ENCODE data around the gene MORN5.
A peak's percentile ranks its signal among the peaks of the same experiment; 100 is the strongest.

MORN5 gene

GRCh38 chr9:122125509-122126330 lies 34.0 kb upstream of the MORN5 start:
- no peak for DNase-seq

GRCh38 chr9:122126331-122127261 lies 33.1 kb upstream of the MORN5 start:
- DNase-seq = no peak

GRCh38 chr9:122127396-122127798 lies 32.3 kb upstream of the MORN5 start:
- DNase-seq = no peak

- DNase-seq = peak in 1 of 4 experiments; percentile 14
These were observed 31.4 kb upstream of the MORN5 start for GRCh38 chr9:122128007-122128968.

GRCh38 chr9:122128969-122129343 lies 30.8 kb upstream of the MORN5 start:
- DNase-seq = no peak

GRCh38 chr9:122129969-122130368 lies 29.7 kb upstream of the MORN5 start:
- DNase-seq = no peak

GRCh38 chr9:122130837-122131236 lies 28.9 kb upstream of the MORN5 start:
- no peak for DNase-seq

- DNase-seq = no peak
These were observed 28.2 kb upstream of the MORN5 start for GRCh38 chr9:122131401-122132001.

GRCh38 chr9:122132539-122132938 lies 27.2 kb upstream of the MORN5 start:
- DNase-seq = no peak

- no peak for DNase-seq
These were observed 26.3 kb upstream of the MORN5 start for GRCh38 chr9:122133263-122133983.

- DNase-seq = no peak
These were observed 25.6 kb upstream of the MORN5 start for GRCh38 chr9:122133984-122134535.

- DNase-seq = no peak
These were observed 24.7 kb upstream of the MORN5 start for GRCh38 chr9:122134822-122135528.

GRCh38 chr9:122135529-122135859 lies 24.2 kb upstream of the MORN5 start:
- no peak for DNase-seq

- no peak for DNase-seq
These were observed 21.0 kb upstream of the MORN5 start for GRCh38 chr9:122138560-122139268.

- DNase-seq = no peak
These were observed 19.1 kb upstream of the MORN5 start for GRCh38 chr9:122140368-122141193.

- DNase-seq = no peak
These were observed 18.0 kb upstream of the MORN5 start for GRCh38 chr9:122141671-122142070.

- no peak for DNase-seq
These were observed 16.4 kb upstream of the MORN5 start for GRCh38 chr9:122143296-122143695.

- no peak for DNase-seq
These were observed 15.8 kb upstream of the MORN5 start for GRCh38 chr9:122143876-122144405.

All from activated naive CD4-positive, alpha-beta T cell (primary cell).